Activated naive CD8-positive, alpha-beta T cell (primary cell): ENCODE results near the gene RNF217.
"Not testable (repeated sequence)": the region's sequence is repeated elsewhere in the genome, so short reads cannot be mapped to it uniquely, and the experiment has no call there.

Experiments used
- H3K27ac Mint-ChIP-seq: one replicate; pipeline ENCODE4 v1.8.0; 2021; ENCODE audit warnings: mixed read lengths
- H3K27me3 Mint-ChIP-seq: one replicate; pipeline ENCODE4 v1.8.0; 2021; ENCODE audit warnings: mixed read lengths
- H3K36me3 Mint-ChIP-seq: one replicate; pipeline ENCODE4 v1.8.0; 2021; ENCODE audit warnings: mixed read lengths
- H3K4me1 Mint-ChIP-seq: one replicate; pipeline ENCODE4 v1.8.0; 2021; ENCODE audit warnings: low read depth, mixed read lengths
- H3K4me3 Mint-ChIP-seq: one replicate; pipeline ENCODE4 v1.8.0; 2021; ENCODE audit warnings: mild to moderate bottlenecking, mixed read lengths
- H3K9me3 Mint-ChIP-seq: one replicate; pipeline ENCODE4 v1.8.0; 2021; ENCODE audit warnings: low read depth, mixed read lengths

Gene RNF217

DNA sequence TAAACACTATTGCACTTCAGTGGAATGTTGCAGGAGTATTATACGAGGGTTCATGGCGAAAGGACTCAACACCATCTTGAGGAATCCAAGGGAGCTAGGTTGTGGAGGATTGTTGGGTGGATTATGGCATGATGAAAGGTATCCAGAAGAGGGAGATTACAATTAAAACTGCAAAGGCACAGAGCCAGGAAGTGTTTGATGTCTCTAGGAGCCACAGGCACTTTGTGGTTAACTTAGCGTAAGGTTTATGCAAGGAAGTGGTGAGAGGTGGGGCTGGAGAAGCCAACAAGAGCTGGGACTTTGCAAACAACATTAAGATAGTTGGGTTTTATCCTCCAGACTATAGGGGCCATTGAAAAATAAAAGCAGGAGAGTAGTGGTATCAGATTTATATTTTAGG, 104.7 kb downstream of the RNF217 start:
- Mint-ChIP-seq H3K4me3 (no peak overlapping the region), H3K4me1 (no peaks in the 10 kb centered on the region), H3K36me3 (no peaks in the 10 kb centered on the region), H3K27ac (no peak overlapping the region), H3K27me3 (no peaks in the 10 kb centered on the region), H3K9me3 (peaks cover 6% of the 10 kb centered on the region)

DNA sequence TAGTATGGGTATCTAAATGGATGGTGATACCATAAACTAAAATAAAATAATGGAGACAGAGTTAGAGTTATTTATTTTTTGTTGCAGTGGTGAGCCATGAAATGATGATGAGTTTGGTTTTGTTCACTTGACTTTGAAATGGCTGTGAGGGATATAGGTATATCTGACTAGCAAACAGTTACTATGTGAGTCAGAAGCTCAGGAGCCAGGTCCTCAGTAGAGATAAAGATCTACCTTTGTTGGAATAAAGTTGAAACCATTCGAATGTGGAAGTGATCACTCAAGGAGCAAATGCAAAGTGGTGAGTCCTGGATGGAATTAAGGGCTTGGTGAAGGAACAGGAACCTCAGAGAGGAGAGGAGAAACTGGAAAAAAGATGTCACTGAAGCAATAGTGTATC, 105.3 kb downstream of the RNF217 start:
- Mint-ChIP-seq H3K27me3 (no peaks in the 10 kb centered on the region), H3K27ac (no peak overlapping the region), H3K4me1 (no peaks in the 10 kb centered on the region), H3K4me3 (no peak overlapping the region), H3K9me3 (peaks cover 6% of the 10 kb centered on the region), H3K36me3 (no peaks in the 10 kb centered on the region)

DNA sequence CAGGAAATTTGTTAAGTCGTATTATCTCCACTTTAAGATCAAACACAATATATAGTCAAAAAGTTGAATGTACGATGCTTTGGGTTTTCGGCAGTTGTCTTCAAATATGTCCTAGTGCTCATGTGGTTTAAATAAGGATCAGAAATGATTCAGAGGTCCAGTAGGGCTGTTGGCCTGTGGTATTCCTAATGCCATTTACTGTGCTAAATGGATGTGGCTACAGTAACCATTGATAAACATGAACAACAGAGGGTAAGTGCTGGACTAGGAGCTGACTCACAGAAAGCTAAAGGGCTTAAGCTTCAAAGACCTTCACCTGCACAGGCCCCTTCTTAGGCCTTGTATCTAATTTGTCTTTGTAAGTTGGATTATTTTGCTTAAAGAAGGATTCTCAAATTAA, 110.8 kb downstream of the RNF217 start:
- Mint-ChIP-seq H3K36me3 (no peaks in the 10 kb centered on the region), H3K27ac (no peak overlapping the region), H3K27me3 (no peaks in the 10 kb centered on the region), H3K4me3 (no peak overlapping the region), H3K9me3 (peaks cover 6% of the 10 kb centered on the region), H3K4me1 (no peaks in the 10 kb centered on the region)

DNA sequence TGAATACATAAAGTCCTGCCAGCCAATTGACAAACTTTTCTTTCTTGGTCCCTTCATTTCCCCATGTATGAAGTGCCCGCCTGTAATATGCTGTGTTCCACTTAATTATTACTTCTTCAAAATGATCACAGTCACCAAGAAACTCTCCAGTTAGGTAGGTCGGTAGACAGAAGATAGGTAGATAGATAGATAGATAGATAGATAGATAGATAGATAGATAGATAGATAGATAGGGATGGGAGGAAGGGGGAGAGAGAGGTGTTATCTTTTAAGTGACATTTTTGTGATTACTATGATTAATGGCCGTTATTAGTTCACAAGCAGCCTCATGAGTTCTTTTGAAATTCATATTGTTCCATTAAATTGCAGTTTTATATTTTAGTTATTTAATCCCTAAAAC, 111.9 kb downstream of the RNF217 start:
- no peaks in the 10 kb centered on the region for H3K36me3 Mint-ChIP-seq
- H3K9me3 Mint-ChIP-seq, result peaks cover 6% of the 10 kb centered on the region
- H3K4me1 Mint-ChIP-seq, result no peaks in the 10 kb centered on the region
- H3K4me3 Mint-ChIP-seq, result no peak overlapping the region
- H3K27ac Mint-ChIP-seq, result no peak overlapping the region
- H3K27me3 Mint-ChIP-seq, result no peaks in the 10 kb centered on the region

DNA sequence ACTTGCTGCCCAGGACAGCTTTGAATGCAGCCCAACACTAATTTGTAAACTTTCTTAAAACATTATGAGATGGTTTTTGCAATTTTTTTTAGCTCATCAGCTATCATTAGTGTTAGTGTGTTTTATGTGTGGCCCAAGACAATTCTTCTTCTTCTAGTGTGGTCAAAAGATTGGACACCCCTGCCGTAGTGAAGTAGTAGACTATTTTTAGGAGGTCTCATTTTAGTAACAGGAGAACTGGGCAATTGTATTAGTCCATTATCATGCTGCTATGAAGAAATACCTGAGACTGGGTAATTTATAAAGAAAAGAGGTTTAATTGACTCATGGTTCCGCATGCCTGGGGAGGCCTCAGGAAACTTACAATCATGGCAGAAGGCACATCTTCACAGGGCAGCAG, 112.8 kb downstream of the RNF217 start:
- H3K9me3 Mint-ChIP-seq, result not testable (repeated sequence)

DNA sequence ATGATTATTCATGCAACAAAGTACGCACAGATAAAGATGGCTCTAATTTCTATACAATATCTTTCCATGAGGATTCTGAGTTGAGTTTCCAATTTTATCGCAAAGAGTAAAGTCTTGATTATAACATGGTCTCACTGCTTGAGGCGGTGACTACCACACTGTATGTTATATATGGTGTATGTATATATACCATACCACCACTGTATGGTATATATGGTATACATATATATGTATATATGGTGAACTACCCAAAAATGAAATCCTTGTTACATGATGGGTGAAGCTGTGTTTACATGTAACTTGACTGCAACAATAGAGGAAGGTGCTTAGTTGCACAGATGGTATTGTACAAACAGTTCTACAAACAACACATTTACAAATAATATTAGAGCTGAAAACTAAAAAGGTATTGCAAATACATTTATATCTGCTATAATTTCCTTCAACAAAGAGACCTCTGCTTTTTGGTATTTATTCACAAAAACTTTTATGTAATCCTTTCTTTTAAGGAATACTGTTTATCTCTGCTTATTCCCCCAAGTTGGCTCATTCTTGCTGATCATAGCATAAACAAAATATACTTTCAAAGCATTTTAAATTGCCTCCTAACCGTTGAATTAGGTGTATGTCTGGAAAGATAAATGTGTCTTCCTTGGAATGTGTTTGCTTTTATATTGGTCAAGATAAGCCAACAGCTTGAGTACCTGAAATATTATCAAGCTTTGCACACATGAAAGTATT, 113.7 kb downstream of the RNF217 start:
- Mint-ChIP-seq H3K27me3 (no peaks in the 10 kb centered on the region), H3K27ac (no peak overlapping the region), H3K9me3 (no peaks in the 10 kb centered on the region), H3K4me1 (no peaks in the 10 kb centered on the region), H3K36me3 (no peaks in the 10 kb centered on the region), H3K4me3 (no peak overlapping the region)

More for the DNA sequence above, 112.8 kb downstream of the RNF217 start:
- not testable (repeated sequence) for H3K27me3 Mint-ChIP-seq, H3K36me3 Mint-ChIP-seq, H3K4me1 Mint-ChIP-seq, H3K27ac Mint-ChIP-seq, H3K4me3 Mint-ChIP-seq

DNA sequence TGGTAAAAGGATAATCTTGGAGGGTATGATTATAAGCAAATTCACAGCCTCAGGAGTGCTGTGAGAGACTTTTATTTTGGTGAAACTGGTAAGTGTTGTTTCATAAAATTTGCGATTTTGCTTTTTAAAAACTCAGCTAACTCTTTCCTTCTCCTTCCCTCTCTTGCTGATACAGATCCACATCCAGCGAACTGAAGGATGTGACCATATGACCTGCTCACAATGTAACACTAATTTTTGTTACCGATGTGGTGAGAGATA, 114.2 kb downstream of the RNF217 start:
- no peaks in the 10 kb centered on the region for H3K4me1 Mint-ChIP-seq
- H3K27ac Mint-ChIP-seq, result no peak overlapping the region
- H3K4me3 Mint-ChIP-seq, result no peak overlapping the region
- no peaks in the 10 kb centered on the region for H3K36me3 Mint-ChIP-seq
- H3K9me3 Mint-ChIP-seq, result no peaks in the 10 kb centered on the region
- no peaks in the 10 kb centered on the region for H3K27me3 Mint-ChIP-seq

DNA sequence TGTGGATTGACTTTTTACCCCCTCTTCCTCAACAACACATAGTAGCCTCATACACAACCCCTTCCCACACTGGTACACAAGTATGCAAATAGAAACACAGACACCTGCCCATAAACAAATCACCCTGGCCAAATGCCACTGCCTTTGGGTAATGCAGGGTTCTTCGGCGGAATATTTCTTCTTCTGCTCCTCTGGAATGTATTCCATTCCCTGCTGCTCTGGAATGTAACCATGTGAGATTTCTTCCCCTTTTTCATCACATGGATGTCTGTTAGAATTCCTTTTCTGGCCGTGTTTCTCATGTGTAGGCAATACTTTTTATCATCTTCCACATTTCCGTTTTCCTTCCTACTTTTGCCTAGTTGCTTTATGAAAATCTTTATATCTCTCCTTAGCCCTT, 115.2 kb downstream of the RNF217 start:
- Mint-ChIP-seq H3K27ac (no peak overlapping the region), H3K4me1 (no peaks in the 10 kb centered on the region), H3K4me3 (no peak overlapping the region), H3K9me3 (no peaks in the 10 kb centered on the region), H3K36me3 (no peaks in the 10 kb centered on the region), H3K27me3 (no peaks in the 10 kb centered on the region)

DNA sequence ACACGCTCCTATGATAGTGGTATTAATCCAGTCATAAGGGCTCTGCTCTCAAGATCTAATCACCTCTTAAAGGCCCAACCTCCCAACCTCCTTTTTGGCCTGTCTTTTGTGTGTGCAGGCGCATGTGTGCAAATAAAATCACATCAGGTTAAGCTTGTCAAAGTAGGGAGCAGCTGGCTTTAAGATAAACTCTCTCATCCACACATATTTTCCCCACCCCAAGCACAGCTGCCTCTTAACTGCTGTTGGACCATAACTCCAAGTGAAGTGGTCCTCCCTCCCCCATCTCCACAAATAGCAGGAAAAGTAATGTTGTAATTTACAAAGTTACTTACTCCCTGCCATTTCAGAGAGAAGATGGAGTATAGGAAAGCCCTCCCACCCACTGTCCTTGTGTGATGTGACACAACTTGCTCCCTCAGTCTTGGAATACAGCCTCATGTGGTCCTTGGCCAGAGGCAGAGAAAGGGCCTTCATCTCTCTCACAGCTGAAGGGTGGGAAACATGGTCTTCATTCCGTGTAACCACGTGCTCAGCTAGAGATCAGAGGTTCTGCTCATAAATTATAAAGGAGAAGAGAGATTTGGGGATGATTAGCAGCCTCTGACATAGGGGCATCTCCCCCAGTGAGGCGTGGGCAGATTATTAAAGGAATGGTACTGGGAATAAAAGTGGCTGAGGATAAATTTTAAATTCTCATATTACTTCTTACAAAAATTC, 116.5 kb downstream of the RNF217 start:
- H3K9me3 Mint-ChIP-seq, result no peaks in the 10 kb centered on the region
- no peaks in the 10 kb centered on the region for H3K36me3 Mint-ChIP-seq
- no peak overlapping the region for H3K27ac Mint-ChIP-seq
- H3K4me1 Mint-ChIP-seq, result no peaks in the 10 kb centered on the region
- H3K27me3 Mint-ChIP-seq, result no peaks in the 10 kb centered on the region
- H3K4me3 Mint-ChIP-seq, result no peak overlapping the region

DNA sequence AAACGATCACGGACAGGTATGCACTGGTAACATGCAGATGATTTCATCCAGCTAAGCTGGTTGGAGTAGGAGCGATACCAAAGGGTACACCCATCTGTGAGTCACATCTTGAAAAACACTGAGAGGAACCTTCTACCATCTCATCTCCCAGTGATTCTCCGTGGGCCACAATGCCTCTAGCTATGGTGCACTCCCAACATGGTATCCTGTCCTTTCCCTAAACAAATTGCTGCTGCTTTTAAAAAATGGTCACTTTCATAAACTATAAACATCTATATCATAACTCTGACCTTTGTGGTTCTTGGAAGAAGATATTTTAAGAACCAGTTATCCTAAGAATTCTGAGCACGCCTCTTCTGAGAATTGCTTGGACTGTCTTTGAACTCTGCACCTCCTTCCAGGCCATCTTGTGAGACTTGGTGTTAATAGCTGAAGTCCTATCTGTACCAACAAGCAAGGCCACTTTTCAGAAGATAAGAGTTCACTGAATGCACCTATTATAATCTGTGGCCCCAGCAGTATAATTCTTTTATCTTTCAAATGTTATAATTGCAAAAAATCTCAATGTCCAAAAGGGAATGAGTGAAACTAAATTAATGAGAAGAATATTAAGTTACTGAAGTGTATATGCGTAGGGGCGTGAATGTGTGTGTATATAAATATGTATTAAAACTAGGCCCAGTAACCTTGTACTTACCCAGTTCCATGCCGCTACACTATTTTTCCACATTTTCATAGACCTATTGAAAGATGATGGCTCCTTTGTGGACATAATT, 120.9 kb downstream of the RNF217 start:
- H3K27me3 Mint-ChIP-seq, result no peaks in the 10 kb centered on the region
- no peaks in the 10 kb centered on the region for H3K36me3 Mint-ChIP-seq
- H3K4me1 Mint-ChIP-seq, result no peaks in the 10 kb centered on the region
- no peak overlapping the region for H3K4me3 Mint-ChIP-seq
- H3K27ac Mint-ChIP-seq, result no peak overlapping the region
- H3K9me3 Mint-ChIP-seq, result no peaks in the 10 kb centered on the region

DNA sequence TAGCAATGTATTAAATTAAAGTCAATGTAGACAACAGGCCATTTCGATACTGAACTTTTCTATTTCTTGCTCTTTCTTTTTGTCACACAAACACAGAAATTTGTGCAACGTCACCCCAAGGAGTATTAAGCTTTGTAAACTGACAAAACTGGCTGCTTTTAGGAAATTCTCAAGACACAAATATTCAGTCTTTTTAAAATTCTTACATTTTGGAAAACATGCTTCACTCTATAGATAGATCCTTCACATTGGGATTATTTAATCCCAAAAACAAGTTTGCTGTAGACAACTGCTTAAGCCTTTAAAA, 121.4 kb downstream of the RNF217 start:
- Mint-ChIP-seq H3K9me3 (no peaks in the 10 kb centered on the region), H3K27me3 (no peaks in the 10 kb centered on the region), H3K36me3 (no peaks in the 10 kb centered on the region), H3K4me1 (no peaks in the 10 kb centered on the region), H3K4me3 (no peak overlapping the region), H3K27ac (no peak overlapping the region)

DNA sequence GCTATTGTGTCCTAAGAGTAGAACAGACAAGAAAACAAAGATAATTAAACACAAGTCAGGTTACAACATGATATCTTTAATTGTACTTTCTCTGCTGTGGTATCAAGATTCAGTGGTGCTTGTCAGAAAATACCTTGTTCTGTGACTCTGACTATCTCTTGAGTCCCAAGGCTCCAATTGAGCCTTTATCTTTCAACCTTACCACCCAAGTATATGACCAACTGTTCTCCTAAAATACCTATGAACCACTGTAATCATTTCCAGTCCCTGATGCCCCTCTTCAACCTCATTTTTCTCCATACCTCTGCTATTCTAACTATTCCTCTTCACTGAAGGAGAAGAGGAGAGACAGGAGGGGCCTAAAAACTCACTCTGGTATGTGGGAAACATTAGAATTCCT, 124.5 kb downstream of the RNF217 start:
- Mint-ChIP-seq H3K9me3 (no peaks in the 10 kb centered on the region), H3K4me1 (no peaks in the 10 kb centered on the region), H3K27me3 (no peaks in the 10 kb centered on the region), H3K4me3 (no peak overlapping the region), H3K36me3 (no peaks in the 10 kb centered on the region), H3K27ac (no peak overlapping the region)

DNA sequence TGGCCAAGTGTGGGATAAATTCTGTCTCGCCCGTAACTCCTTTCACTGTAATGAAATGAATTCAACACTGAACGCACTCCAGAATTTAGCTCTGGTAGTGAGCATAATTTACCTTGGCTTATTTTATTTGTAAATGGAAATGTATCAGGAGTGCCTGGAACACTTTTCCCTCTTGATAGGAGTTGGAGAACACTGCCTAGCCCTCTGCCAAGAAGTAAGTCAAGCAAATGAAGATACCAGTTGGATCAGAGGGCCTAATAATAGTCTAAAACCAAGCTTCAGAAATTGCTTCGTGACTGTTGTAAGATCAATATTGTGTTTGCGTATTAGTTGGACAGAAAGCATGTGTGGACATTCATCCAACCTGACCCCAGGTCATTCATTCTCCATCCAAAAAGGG, 126.7 kb downstream of the RNF217 start:
- no peak overlapping the region for H3K4me3 Mint-ChIP-seq
- H3K36me3 Mint-ChIP-seq, result no peaks in the 10 kb centered on the region
- H3K27me3 Mint-ChIP-seq, result no peaks in the 10 kb centered on the region
- no peak overlapping the region for H3K27ac Mint-ChIP-seq
- no peaks in the 10 kb centered on the region for H3K9me3 Mint-ChIP-seq
- H3K4me1 Mint-ChIP-seq, result no peaks in the 10 kb centered on the region

DNA sequence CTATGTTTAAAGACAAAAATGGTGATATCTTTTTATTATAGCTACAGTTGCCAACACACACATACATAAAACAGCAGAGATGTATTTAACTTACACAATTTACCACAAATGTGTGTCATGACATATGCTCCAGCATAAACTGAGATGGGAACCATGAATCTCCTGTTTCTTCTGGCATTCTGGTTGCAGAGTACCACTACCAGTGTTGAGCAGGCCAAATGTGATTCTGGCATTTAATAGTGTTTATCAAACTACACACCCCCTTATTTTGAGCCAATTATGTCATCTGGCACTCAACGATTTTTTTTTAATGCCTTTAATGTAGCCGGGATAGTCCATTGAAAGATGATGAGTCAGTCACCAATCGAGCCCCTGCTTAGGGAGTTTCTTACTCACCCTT, 132.3 kb downstream of the RNF217 start:
- Mint-ChIP-seq H3K27me3 (peaks cover 7% of the 10 kb centered on the region), H3K36me3 (no peaks in the 10 kb centered on the region), H3K4me3 (no peak overlapping the region), H3K4me1 (peaks cover 7% of the 10 kb centered on the region), H3K27ac (no peak overlapping the region), H3K9me3 (no peaks in the 10 kb centered on the region)

DNA sequence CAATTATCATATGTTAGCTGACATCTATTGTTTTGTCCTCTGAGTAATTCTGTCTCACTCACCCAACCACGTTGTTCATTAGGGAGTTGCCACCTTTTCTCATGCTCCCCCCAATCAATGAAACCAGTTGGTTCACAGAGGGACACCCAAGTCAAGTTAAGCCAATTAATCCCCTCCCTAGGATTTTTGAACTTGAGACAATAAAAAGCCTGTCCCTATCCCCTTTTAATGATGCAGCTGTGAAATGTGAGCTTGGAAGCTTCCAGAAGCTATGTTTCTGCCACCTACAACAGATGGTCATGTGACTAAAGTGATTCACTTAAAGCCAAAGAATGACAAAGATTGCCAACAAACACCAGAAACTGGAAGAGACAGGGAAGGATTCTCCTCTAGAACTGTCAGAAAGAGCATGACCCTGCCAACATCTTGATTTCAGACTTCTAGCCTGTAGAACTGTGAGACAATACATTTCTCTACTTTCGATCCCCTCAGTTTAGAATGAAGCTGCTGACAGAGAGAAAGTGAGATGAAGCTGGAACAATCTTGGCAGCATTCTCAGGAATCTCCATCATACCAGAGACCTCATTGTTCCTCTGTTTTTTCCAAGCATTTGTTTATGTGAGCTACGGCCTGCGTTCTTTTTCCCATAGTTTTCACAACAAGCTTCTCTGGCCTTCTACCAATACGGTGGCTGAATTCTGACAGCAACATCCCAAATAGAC, 133.5 kb downstream of the RNF217 start:
- Mint-ChIP-seq H3K27me3 (peaks cover 9% of the 10 kb centered on the region), H3K4me1 (peaks cover 11% of the 10 kb centered on the region), H3K9me3 (no peaks in the 10 kb centered on the region), H3K36me3 (no peaks in the 10 kb centered on the region), H3K4me3 (no peak overlapping the region), H3K27ac (no peak overlapping the region)
